Measurements from ENCODE around the gene SAMD13. TPM values are rescaled to one million over a fixed set of nuclear protein-coding genes. Genes with fewer than 3 reads are reported as not detected.

SAMD13 gene
- total RNA-seq, 1 experiment from 2014 or later, result 0.61 TPM

DNA sequence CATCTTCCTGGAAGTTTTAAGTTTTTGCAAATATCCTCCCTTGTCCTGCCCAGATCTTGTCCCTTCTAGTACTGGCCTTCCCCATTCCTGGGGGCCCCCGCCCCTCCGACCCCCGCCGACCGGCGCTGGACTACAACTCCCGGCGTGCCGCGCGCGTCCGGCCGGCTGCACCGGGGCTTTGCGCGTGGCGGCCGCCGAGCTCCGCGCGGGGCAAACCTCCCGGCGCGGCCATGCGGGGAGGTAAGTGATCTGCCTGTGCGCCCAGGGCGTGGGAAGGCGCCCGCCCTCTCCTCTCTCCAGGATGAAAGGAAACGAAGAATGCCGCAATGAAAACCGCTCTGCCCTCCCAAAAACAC is 3.2 kb upstream of the SAMD13 start:
- TF ChIP-seq CTCF (conservative IDR thresholded peaks at IDR 0.05), result no peak
- no peak overlapping the region for H2BK12ac ChIP-seq (ENCODE audit: insufficient read length, low read depth, low read length)
- H3K4ac ChIP-seq (ENCODE audit: low read depth, low read length), result no peak overlapping the region
- no peaks in the 10 kb centered on the region for H3K79me1 ChIP-seq (ENCODE audit: insufficient read depth, low read depth, low read length, poor library complexity, severe bottlenecking)
- no peaks in the 10 kb centered on the region for H3K27me3 ChIP-seq (ENCODE audit: insufficient read depth, low read length)
- no CpG with 5 or more reads among the region's 34 CpGs for WGBS (ENCODE audit: extremely low coverage, insufficient read length, low lambda C conversion rate)
- no peak overlapping the region for H2BK15ac ChIP-seq (ENCODE audit: low read depth, low read length)
- H3K18ac ChIP-seq (ENCODE audit: insufficient read length, low read depth, low read length), result no peak overlapping the region
- no peaks in the 10 kb centered on the region for H3K79me2 ChIP-seq (ENCODE audit: insufficient read depth, low read length)
- H3K9me3 ChIP-seq (ENCODE audit: control insufficient read depth, low read depth, low read length), result no peaks in the 10 kb centered on the region
- H3K14ac ChIP-seq (ENCODE audit: insufficient read depth, low read length), result peak overlapping the region; percentile 67
- H4K91ac ChIP-seq (ENCODE audit: insufficient read length, low read depth, low read length), result no peak overlapping the region
- Mint-ChIP-seq H3K27ac (peak overlapping the region in 1 of 3 experiments; percentile 79; a peak in 2 of 7 replicates), H3K36me3 (ENCODE audit: insufficient read depth in 1 of 3, low read depth in 3 of 3) (peaks cover 0 to 2% (median 0%) of the 10 kb centered on the region in 3 experiments; a peak in 3 of 7 replicates), H3K4me3 (peak overlapping the region; percentile 87 to 93), H3K9me3 (peaks cover 3 to 14% of the 10 kb centered on the region in 2 experiments; a peak in 4 of 5 replicates), H3K4me1 (peaks cover 35 to 41% of the 10 kb centered on the region in 2 experiments), H3K27me3 (ENCODE audit: low read depth) (peaks cover 6% of the 10 kb centered on the region; the same call in 1 of the 2 replicates)
- H2BK5ac ChIP-seq (ENCODE audit: insufficient read length, low read length), result no peak overlapping the region
- H2AK5ac ChIP-seq (ENCODE audit: insufficient read length, low read length), result no peak overlapping the region
- peak; percentile 47 for DNase-seq
- peak overlapping the region; percentile 65 for H3K4me2 ChIP-seq (ENCODE audit: insufficient read depth, insufficient read length, low read length)
- H4K5ac ChIP-seq (ENCODE audit: insufficient read length, low read depth, low read length), result no peak overlapping the region
- H3T11ph ChIP-seq (ENCODE audit: low read length), result no peak overlapping the region
- H2BK120ac ChIP-seq (ENCODE audit: low read depth, low read length, poor library complexity, severe bottlenecking), result no peak overlapping the region
- H3K27ac ChIP-seq (ENCODE audit: insufficient read length, low read depth, low read length), result no peak overlapping the region
- H4K20me1 ChIP-seq (ENCODE audit: control insufficient read depth, insufficient read depth, insufficient read length), result no peaks in the 10 kb centered on the region
- no peak overlapping the region for H2AFZ ChIP-seq (ENCODE audit: low read length)
- no peak overlapping the region for H3K23ac ChIP-seq (ENCODE audit: insufficient read length, low read depth, low read length)
- H3K23me2 ChIP-seq (ENCODE audit: insufficient read length, low read depth, low read length, poor library complexity, severe bottlenecking), result peaks cover 12% of the 10 kb centered on the region
- peak overlapping the region; percentile 72 for H3K9ac ChIP-seq (ENCODE audit: extremely low read depth, insufficient read length, low read length)
- no peak overlapping the region for H3K56ac ChIP-seq (ENCODE audit: insufficient read length, low read depth, low read length)
- H4K8ac ChIP-seq (replicated peaks; ENCODE audit: insufficient read length, low read depth, low read length), result no peak overlapping the region
- H3K4me1 ChIP-seq (ENCODE audit: insufficient read depth, low read length), result peaks cover 8% of the 10 kb centered on the region; the same call in 1 of the 2 replicates
- no peak overlapping the region for H2BK20ac ChIP-seq (ENCODE audit: low read depth, low read length, poor library complexity, severe bottlenecking)
